Adrenal gland (tissue), 12 donors: Measurements from ENCODE around the gene CGNL1. TPM values are rescaled to one million over a fixed set of nuclear protein-coding genes. Genes with fewer than 3 reads are reported as not detected.

Experiments used
- DNase-seq, 7 donors: peaks; one replicate each; pipeline ENCODE4 v3.0.0-alpha.2; 2019 to 2020
- H3K27ac ChIP-seq, 5 donors: fragments of 200-600 bp; sonication (generic) in 4 of 5; 1 replicate in 3 of 5; 2 replicates in 2 of 5; pipeline versions ENCODE4 v1.5.1 to v1.8.0; 2016 to 2020; ENCODE audit warnings: mild to moderate bottlenecking in 1 of 5
- H3K27me3 ChIP-seq: fragments of 200-600 bp; 2 replicates; pipeline ENCODE4 v1.8.0; 2021
- H3K36me3 ChIP-seq, 2 donors: fragments of 200-600 bp; replicated peaks in 1 of 2; 1 replicate in 1 of 2; 2 replicates in 1 of 2; pipeline versions ENCODE4 v1.5.1 to v1.8.0; 2018 to 2022
- H3K4me1 ChIP-seq, 2 donors: fragments of 200-600 bp; replicated peaks in 1 of 2; 1 replicate in 1 of 2; 2 replicates in 1 of 2; pipeline versions ENCODE4 v1.5.1 to v1.8.0; 2018 to 2021
- H3K4me3 ChIP-seq, 4 donors: fragments of 200-600 bp; sonication (generic) in 3 of 4; one replicate each; pipeline ENCODE4 v1.5.1; 2016 to 2018
- H3K9me3 ChIP-seq, 3 donors: fragments of 200-600 bp; sonication (generic) in 1 of 3; replicated peaks in 1 of 3; 1 replicate in 2 of 3; 2 replicates in 1 of 3; pipeline versions ENCODE4 v1.5.1 to v1.8.0; 2016 to 2021
- CTCF ChIP-seq, 6 experiments: fragments of 450-650 bp in 4 of 6; fragments of 200-600 bp in 2 of 6; sonication (generic) in 1 of 6; IDR thresholded peaks; 1 replicate in 5 of 6; 2 replicates in 1 of 6; pipeline versions ENCODE4 v1.5.1 to v1.8.0; 2016 to 2021; ENCODE audit warnings: antibody characterized with exemption in 6 of 6, mild to moderate bottlenecking in 2 of 6, moderate library complexity in 1 of 6
- POLR2A ChIP-seq, 2 donors: fragments of 450-650 bp; IDR thresholded peaks; one replicate each; pipeline ENCODE4 v1.6.1; 2017; ENCODE audit warnings: antibody characterized with exemption in 2 of 2, mild to moderate bottlenecking in 2 of 2, moderate library complexity in 1 of 2
- WGBS, 4 donors: extraction: QIAGEN DNeasy Blood & Tissue Kit in 2 of 4; methylation state at CpG; one replicate each; pipeline versions ENCODE4 v1.1.5 to v1.1.7; 2013 to 2017; 5-methylcytosine and 5-hydroxymethylcytosine counted together
- intact Hi-C, 2 donors: fragments of 100-400 bp; cut with DNase I; formaldehyde crosslinking; loops; one replicate each; pipeline versions ENCODE4 v1.14.1 to v1.15.0; 2022 to 2023
- polyA plus RNA-seq, 3 donors: library from polyadenylated mRNA; stranded (reverse); fragments of 200-250 nt in 2 of 3; fragments of 350-450 nt in 1 of 3; fragmentation: Illumina TruSeq in 1 of 3; extraction: RNeasy Lipid Tissue Mini Kit (QIAGEN cat#74804) in 1 of 3; gene quantifications; one replicate each; pipeline ENCODE4 v1.2.3, GENCODE V29; 2013 to 2014
- total RNA-seq, 9 donors: library from RNA; depleted of rRNA in 4 of 9; stranded (reverse); fragments of >200 nt in 4 of 9; fragments of 120-200 nt in 1 of 9; fragmentation: NEBNext Ultra II Directional in 1 of 9; extraction: Animal tissue kit (Norgen Biotek cat#: 25700) in 1 of 9; gene quantifications; one replicate each; pipeline versions ENCODE4 v1.1.0 to v1.2.4, GENCODE V29; 2013 to 2023
- donor health status: healthy with polysubstance abuse.
- donor health status: Bipolar disorder and iron deficiency.
- donor health status: DM: yes; HTN: yes; CAD: no.
- donor health status: DM: no; HTN: no; CAD: no.
- donor health status: DM: no; HTN: no; CAD: no.
- donor health status: DM: yes; HTN: yes; CAD: no.

Gene CGNL1
- total and polyA plus RNA-seq, 12 donors: 5.2 to 49.5 (median 22.0) TPM

- Histone ChIP-seq H3K36me3 (peaks cover 0 to 8% of the 10 kb centered on the region in 2 donors), H3K27ac (no peak overlapping the region), H3K27me3 (no peaks in the 10 kb centered on the region), H3K4me1 (no peaks in the 10 kb centered on the region), H3K4me3 (no peak overlapping the region), H3K9me3 (no peaks in the 10 kb centered on the region)
- 84 to 92% (median 89%) methylated on average over 11 of the region's 11 CpGs for WGBS, 4 donors
- intact Hi-C loops: loop anchor here in 1 of 2 donors (10.0 kb wide), 1 partner anchor 73 kb away; no protein-coding TSS in a partner anchor
- no peak for DNase-seq
- no peak for TF ChIP-seq POLR2A (IDR thresholded peaks at IDR 0.05)
- TF ChIP-seq CTCF (IDR thresholded peaks at IDR 0.05): no peak
Observed at GRCh38 chr15:57452090-57452754, 75.9 kb downstream of the CGNL1 start.

- 72 to 91% (median 83%) methylated on average over 2 of the region's 2 CpGs for WGBS, 4 donors
- intact Hi-C loops: loop anchor here in 1 of 2 donors (10.0 kb wide), 1 partner anchor 69 kb away; no protein-coding TSS in a partner anchor
- TF ChIP-seq POLR2A (IDR thresholded peaks at IDR 0.05): no peak
- no peak for TF ChIP-seq CTCF (IDR thresholded peaks at IDR 0.05)
- Histone ChIP-seq H3K27me3 (no peaks in the 10 kb centered on the region), H3K4me1 (no peaks in the 10 kb centered on the region), H3K27ac (no peak overlapping the region), H3K4me3 (no peak overlapping the region), H3K9me3 (no peaks in the 10 kb centered on the region), H3K36me3 (peaks cover 0 to 8% of the 10 kb centered on the region in 2 donors)
- DNase-seq: no peak
Observed at GRCh38 chr15:57455929-57456328, 79.6 kb downstream of the CGNL1 start.

GRCh38 chr15:57456559-57456958 is 80.3 kb downstream of the CGNL1 start:
- DNase-seq: no peak
- H3K9me3 ChIP-seq: no peaks in the 10 kb centered on the region
- no peaks in the 10 kb centered on the region for H3K4me1 ChIP-seq
- WGBS, 4 donors: 83 to 91% (median 90%) methylated on average over 4 of the region's 4 CpGs
- H3K36me3 ChIP-seq: peaks cover 0 to 8% of the 10 kb centered on the region in 2 donors
- no peak overlapping the region for H3K4me3 ChIP-seq
- intact Hi-C loops: loop anchor here in 1 of 2 donors (10.0 kb wide), 1 partner anchor 68 kb away; no protein-coding TSS in a partner anchor
- no peak for TF ChIP-seq POLR2A (IDR thresholded peaks at IDR 0.05)
- TF ChIP-seq CTCF (IDR thresholded peaks at IDR 0.05): no peak
- no peak overlapping the region for H3K27ac ChIP-seq
- H3K27me3 ChIP-seq: no peaks in the 10 kb centered on the region

- Histone ChIP-seq H3K27me3 (no peaks in the 10 kb centered on the region), H3K36me3 (no peaks in the 10 kb centered on the region), H3K4me3 (no peak overlapping the region), H3K27ac (no peak overlapping the region), H3K4me1 (no peaks in the 10 kb centered on the region), H3K9me3 (no peaks in the 10 kb centered on the region)
- no peak for DNase-seq
- 86 to 94% (median 91%) methylated on average over 3 of the region's 3 CpGs for WGBS, 4 donors
- TF ChIP-seq POLR2A (IDR thresholded peaks at IDR 0.05) (no peak), CTCF (IDR thresholded peaks at IDR 0.05) (no peak)
- intact Hi-C loops: loop anchor here in 1 of 2 donors (10.0 kb wide), 1 partner anchor 67 kb away; no protein-coding TSS in a partner anchor
Observed at GRCh38 chr15:57457726-57458125, 81.4 kb downstream of the CGNL1 start.
